ENCODE results near the gene SLC5A2. TPM values are rescaled to one million over a fixed set of nuclear protein-coding genes. Genes with fewer than 3 reads are reported as not detected.

The SLC5A2 gene
- total and polyA plus RNA-seq, 2 of the 13 experiments (the other 11 are each of a cell fraction or from before 2014, with no cell fraction given): 0.24 to 0.97 TPM

GRCh38 chr16:31453255-31454204, 29.4 kb upstream of the SLC5A2 start (continued):
- TF ChIP-seq ZFP37 (CRISPR knock-in tag; IDR thresholded peaks at IDR 0.05; ENCODE audit: borderline replicate concordance): no peak
- no peak for TF ChIP-seq ZNF724P (CRISPR knock-in tag; IDR thresholded peaks at IDR 0.05; ENCODE audit: borderline replicate concordance)
- no peak for TF ChIP-seq ZNF24 (IDR thresholded peaks at IDR 0.05)
- TF ChIP-seq PBX2 (CRISPR knock-in tag; IDR thresholded peaks at IDR 0.05): no peak
- peak; percentile 54; the same call in 1 of the 2 replicates for TF ChIP-seq TRAFD1 (CRISPR knock-in tag; IDR thresholded peaks at IDR 0.05; ENCODE audit: borderline replicate concordance)
- no peak for TF ChIP-seq ZNF33A (CRISPR knock-in tag; IDR thresholded peaks at IDR 0.05; ENCODE audit: borderline replicate concordance)
- TF ChIP-seq ARID5B (CRISPR knock-in tag; IDR thresholded peaks at IDR 0.05): peak; percentile 61; the same call in 1 of the 2 replicates
- peak; percentile 29; the same call in 1 of the 2 replicates for TF ChIP-seq MLX (CRISPR knock-in tag; IDR thresholded peaks at IDR 0.05)
- 0 out of 2 replicates have a peak, but pooled peaks have one; percentile 37 for TF ChIP-seq TOE1 (CRISPR knock-in tag; IDR thresholded peaks at IDR 0.05)
- peak; percentile 64; the same call in 1 of the 2 replicates for TF ChIP-seq MIER2 (CRISPR knock-in tag; IDR thresholded peaks at IDR 0.05)
- TF ChIP-seq MEIS2 (CRISPR knock-in tag; IDR thresholded peaks at IDR 0.05): peak; percentile 67; the same call in 1 of the 2 replicates
- no peak for TF ChIP-seq GABPA (IDR thresholded peaks at IDR 0.05; ENCODE audit: low read depth, low read length)
- TF ChIP-seq GABPA (CRISPR knock-in tag; IDR thresholded peaks at IDR 0.05; ENCODE audit: low read depth): no peak
- TF ChIP-seq SMAD9 (CRISPR knock-in tag; IDR thresholded peaks at IDR 0.05): no peak
- peak; percentile 58; the same call in 1 of the 2 replicates for TF ChIP-seq ARHGAP35 (CRISPR knock-in tag; IDR thresholded peaks at IDR 0.05; ENCODE audit: borderline replicate concordance)
- TF ChIP-seq ZUFSP (CRISPR knock-in tag; IDR thresholded peaks at IDR 0.05; ENCODE audit: borderline replicate concordance): no peak
- TF ChIP-seq PCBP1 (IDR thresholded peaks at IDR 0.05; ENCODE audit: borderline replicate concordance, low read depth, low read length): no peak
- no peak for TF ChIP-seq ZKSCAN5 (CRISPR knock-in tag; IDR thresholded peaks at IDR 0.05)
- TF ChIP-seq AHR (CRISPR knock-in tag; IDR thresholded peaks at IDR 0.05): peak; percentile 74
